ENCODE measurements around the gene CADM2. TPM values are rescaled to one million over a fixed set of nuclear protein-coding genes. Genes with fewer than 3 reads are reported as not detected.

Gene CADM2
- total RNA-seq, 1 experiment from 2014 or later: 0.64 TPM

GRCh38 chr3:84987706-84988504 is 29.1 kb downstream of the CADM2 start:
- Histone ChIP-seq H3K4me1 (ENCODE audit: control insufficient read depth, insufficient read depth, low read length) (no peaks in the 10 kb centered on the region), H3K36me3 (ENCODE audit: control insufficient read depth, insufficient read depth, low read length) (no peaks in the 10 kb centered on the region), H3K27ac (ENCODE audit: low read length) (no peak overlapping the region), H3K9me3 (ENCODE audit: control insufficient read depth, insufficient read depth, low read depth, low read length) (no peaks in the 10 kb centered on the region), H3K27me3 (ENCODE audit: control insufficient read depth, insufficient read depth, low read length) (no peaks in the 10 kb centered on the region), H3K4me3 (ENCODE audit: low read depth in 2 of 2, low read length in 2 of 2) (no peak overlapping the region)
- BruUV-seq (replicated peaks): no TSS peak
- ChIA-PET CTCF (no interaction called here), POLR2A (no interaction called here)
- intact Hi-C loops (cut with micrococcal nuclease; ENCODE audit: unreplicated experiment) (no loop called here), in situ Hi-C loops (cut with HindIII; ENCODE audit: low pct_unique_long_range_greater_than_20kb, low sequenced_read_pairs) (no loop called here)
- ATAC-seq (no peak), DNase-seq (ENCODE audit: low read depth, low spot score) (no peak)
- TF ChIP-seq CTCF (IDR thresholded peaks at IDR 0.05) (no peak), SIN3A (IDR thresholded peaks at IDR 0.05; ENCODE audit: borderline replicate concordance, insufficient read depth, low read depth, low read length) (no peak)

GRCh38 chr3:84989102-84989501 is 30.3 kb downstream of the CADM2 start:
- BruUV-seq (replicated peaks): no TSS peak
- H3K9me3 ChIP-seq (ENCODE audit: control insufficient read depth, insufficient read depth, low read depth, low read length): no peaks in the 10 kb centered on the region
- H3K36me3 ChIP-seq (ENCODE audit: control insufficient read depth, insufficient read depth, low read length): no peaks in the 10 kb centered on the region
- no peak overlapping the region for H3K27ac ChIP-seq (ENCODE audit: low read length)
- CTCF ChIA-PET: no interaction called here
- ATAC-seq: no peak
- POLR2A ChIA-PET: no interaction called here
- TF ChIP-seq CTCF (IDR thresholded peaks at IDR 0.05) (no peak), TCF7L2 (IDR thresholded peaks at IDR 0.05; ENCODE audit: low read depth, low read length) (no peak), POLR2AphosphoS5 (IDR thresholded peaks at IDR 0.05; ENCODE audit: low read depth, low read length) (no peak), REST (IDR thresholded peaks at IDR 0.05; ENCODE audit: insufficient read depth in 1 of 2, low read depth in 2 of 2, low read length in 1 of 2) (no peak), SIN3A (IDR thresholded peaks at IDR 0.05; ENCODE audit: borderline replicate concordance, insufficient read depth, low read depth, low read length) (no peak)
- intact Hi-C loops (cut with micrococcal nuclease; ENCODE audit: unreplicated experiment): no loop called here
- in situ Hi-C loops (cut with HindIII; ENCODE audit: low pct_unique_long_range_greater_than_20kb, low sequenced_read_pairs): no loop called here
- no peaks in the 10 kb centered on the region for H3K4me1 ChIP-seq (ENCODE audit: control insufficient read depth, insufficient read depth, low read length)
- H3K27me3 ChIP-seq (ENCODE audit: control insufficient read depth, insufficient read depth, low read length): no peaks in the 10 kb centered on the region
- H3K4me3 ChIP-seq (ENCODE audit: low read depth in 2 of 2, low read length in 2 of 2): no peak overlapping the region
- DNase-seq (ENCODE audit: low read depth, low spot score): no peak
